HG03439 (cell line): ENCODE results near the gene CNTRL.
A peak's percentile ranks its signal among the peaks of the same experiment; 100 is the strongest.
"Not testable (repeated sequence)": the region's sequence is repeated elsewhere in the genome, so short reads cannot be mapped to it uniquely, and the experiment has no call there.

Experiments
- ATAC-seq: cut with Tn5 transposase; IDR thresholded peaks from one replicate; pipeline ENCODE4 v1.9.1; 2021; ENCODE audit warnings: mild to moderate bottlenecking, moderate library complexity; ENCODE audit not compliant: unreplicated experiment

CNTRL gene

DNA sequence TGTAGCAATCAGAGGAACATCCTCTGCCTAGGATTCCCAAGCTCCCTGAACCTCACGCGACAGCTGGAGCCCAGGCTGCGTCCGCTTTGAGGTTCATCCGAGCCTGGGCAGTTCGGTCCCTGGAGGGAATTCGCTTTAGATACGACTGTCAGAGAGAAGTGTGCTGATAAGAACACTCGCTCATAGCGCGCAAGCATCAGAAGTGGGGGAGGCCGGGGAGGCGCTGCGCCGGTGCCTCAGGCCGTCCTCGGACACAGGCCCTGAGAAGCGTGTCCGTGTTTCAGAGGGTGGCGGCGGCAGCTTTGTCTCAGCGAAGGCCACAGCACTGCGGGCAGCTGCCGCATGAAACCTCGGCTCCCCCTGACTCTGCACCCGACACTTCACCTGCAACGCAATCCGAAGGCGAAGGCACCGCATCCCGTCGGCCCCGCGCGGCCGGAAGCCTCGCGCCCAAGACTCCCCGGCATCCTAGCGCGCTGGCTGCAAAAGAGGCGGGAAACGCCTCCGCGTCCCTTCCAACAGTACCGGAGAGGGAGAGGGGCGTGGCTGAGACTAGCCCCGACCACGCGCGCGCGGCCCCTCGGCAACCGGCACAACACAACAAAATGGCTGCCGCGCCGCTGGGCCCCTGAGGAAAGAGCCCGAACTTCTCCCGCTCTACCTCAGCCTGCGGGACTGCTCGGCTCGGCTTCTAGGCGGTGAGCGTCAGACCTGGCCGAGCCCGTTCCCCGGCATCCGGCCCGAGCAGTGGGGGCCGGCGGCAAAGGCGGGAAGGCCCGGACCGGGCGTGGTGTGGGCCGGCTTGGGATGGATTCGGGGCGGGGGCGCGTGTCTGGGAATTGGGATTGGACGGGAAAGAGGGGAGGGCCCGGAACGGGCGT is at the start of gene CNTRL:
CNTRL (plus strand) TSS at position 586 of the 881 bp plus-strand sequence. CDS start 13,372 bp downstream, outside the sequence.
- peak; percentile 72 for ATAC-seq

- ATAC-seq, result no peak
Measured at GRCh38 chr9:121026260-121026691, 48.5 kb upstream of the CNTRL start.

- ATAC-seq, result no peak
Measured at GRCh38 chr9:121026768-121027167, 48.0 kb upstream of the CNTRL start.

GRCh38 chr9:121028285-121028684 is 46.5 kb upstream of the CNTRL start:
- ATAC-seq, result not testable (repeated sequence)

GRCh38 chr9:121029469-121029868 is 45.3 kb upstream of the CNTRL start:
- ATAC-seq, result no peak

DNA sequence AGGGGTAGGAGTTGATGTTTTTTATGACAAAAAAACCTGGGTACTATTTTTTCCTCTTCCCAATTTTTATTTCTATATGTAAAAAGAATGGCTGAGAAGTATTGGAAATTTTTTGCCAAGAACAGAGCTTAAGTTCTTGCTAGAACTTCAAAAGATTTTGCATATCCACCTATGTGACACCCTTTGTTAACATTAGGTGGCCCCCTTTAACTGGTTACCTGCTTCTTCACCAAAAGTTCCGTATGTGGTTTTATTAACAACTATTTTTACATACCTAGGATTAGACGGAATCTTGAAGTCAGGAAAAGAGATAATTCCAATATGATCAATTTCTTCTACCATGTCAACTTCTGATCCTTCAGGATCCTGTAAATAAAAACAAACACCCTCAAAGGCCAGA is 40.2 kb upstream of the CNTRL start:
- no peak for ATAC-seq

- ATAC-seq, result not testable (repeated sequence)
Measured at GRCh38 chr9:121035717-121036116, 39.0 kb upstream of the CNTRL start.

GRCh38 chr9:121038362-121038761 is 36.4 kb upstream of the CNTRL start:
- no peak for ATAC-seq

DNA sequence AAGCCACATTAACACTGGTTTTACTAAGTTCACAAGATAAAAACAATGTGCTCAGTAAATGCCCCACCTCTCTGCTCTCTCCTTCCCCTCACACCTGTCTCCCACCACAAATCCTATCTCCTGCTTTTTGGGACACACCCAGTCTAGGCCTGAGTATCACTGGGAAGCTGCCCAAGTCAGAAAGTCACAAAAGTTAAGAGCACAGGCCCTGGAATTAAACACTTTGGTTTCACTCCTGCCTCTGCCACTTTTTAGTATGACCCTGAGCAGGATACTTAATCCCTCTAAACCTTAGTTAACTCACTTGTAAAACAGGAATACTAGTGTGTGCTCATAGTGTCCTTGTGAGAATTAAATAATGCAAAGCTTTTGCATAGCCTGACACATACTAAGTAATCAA is 36.0 kb upstream of the CNTRL start:
- no peak for ATAC-seq

GRCh38 chr9:121048175-121048574 is 26.6 kb upstream of the CNTRL start:
- no peak for ATAC-seq

DNA sequence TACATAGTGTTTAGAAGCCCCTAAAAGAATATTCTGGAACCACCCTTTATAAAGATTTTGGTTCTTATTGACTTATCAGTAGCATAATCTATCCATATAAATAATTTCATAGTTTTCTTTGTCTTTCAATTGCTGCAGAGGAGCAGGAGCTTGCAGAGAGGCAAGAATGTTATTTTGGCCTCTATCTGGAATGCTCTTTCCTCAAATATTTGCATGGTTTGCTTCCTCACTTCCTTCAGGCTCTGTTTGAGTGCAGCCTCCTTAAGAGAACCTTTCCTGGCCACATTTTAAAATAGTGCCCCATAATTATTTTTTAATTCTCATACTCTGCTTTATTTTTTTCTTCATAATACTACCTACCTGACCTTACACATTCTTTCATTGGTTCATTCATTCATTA is 26.1 kb upstream of the CNTRL start:
- no peak for ATAC-seq

DNA sequence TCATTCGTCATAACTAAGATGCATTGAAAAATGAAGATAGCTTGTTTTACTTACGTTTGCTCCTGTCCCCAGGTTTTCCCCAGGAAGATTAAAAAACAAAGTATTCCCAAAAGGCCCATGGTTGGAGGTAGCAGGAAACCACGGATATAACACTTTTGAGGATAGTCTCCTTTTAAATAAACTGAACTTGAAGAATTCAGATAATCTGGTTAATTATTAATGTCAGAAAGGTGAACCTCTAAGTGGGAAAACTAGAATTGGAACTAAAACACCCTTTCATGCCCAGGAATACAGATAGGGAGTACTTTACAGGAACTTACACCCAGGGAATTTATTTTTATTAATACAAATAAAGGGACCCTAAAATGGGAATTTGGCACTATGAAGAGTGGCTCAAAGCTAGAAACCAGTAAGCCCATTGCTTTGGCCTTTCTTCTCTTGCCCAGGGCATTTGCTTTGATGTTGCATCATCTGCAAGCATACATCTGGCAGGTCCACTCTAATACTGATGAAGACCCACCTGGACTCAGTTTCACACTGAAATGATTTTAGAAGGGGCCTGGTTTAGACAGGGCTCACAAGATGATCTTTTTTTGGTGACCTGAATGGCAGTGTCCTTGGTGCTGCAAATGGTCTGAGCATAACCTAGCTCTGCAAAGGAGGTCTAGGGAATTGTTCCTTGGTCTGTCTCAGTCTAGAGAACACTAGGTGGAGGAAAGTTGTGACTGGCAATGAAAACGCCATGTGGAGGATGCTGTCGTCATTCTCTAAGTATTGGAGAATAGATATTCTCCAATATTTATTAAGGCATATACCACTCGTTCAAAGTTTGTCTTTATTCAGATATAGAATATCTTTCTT is 24.4 kb upstream of the CNTRL start, which contains the start of gene C5:
C5 (minus strand) TSS at position 148 of the 861 bp plus-strand sequence; CDS start at position 119, 29 bp downstream.
- ATAC-seq, result no peak

DNA sequence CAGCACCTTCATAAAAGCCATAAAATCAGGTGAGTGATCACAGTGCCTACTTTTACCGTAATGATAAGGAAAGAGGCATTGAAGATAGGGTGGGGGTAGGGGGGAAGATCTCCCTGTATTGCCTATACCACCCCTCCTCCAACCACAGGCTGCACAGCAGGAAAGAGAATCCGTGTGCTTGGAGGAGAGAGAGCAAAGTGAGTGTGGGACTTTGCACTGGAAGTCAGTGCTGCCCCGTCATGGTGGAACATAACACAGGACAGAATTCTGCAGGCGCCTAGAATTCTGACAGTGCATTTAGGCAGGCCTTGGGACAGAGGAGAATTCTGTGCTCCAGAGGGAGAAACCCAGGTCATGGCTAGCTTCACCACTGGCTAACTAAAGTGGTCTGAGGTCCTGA is 21.2 kb upstream of the CNTRL start:
- ATAC-seq, result no peak

- ATAC-seq, result no peak
Measured at GRCh38 chr9:121055642-121056143, 19.1 kb upstream of the CNTRL start.

DNA sequence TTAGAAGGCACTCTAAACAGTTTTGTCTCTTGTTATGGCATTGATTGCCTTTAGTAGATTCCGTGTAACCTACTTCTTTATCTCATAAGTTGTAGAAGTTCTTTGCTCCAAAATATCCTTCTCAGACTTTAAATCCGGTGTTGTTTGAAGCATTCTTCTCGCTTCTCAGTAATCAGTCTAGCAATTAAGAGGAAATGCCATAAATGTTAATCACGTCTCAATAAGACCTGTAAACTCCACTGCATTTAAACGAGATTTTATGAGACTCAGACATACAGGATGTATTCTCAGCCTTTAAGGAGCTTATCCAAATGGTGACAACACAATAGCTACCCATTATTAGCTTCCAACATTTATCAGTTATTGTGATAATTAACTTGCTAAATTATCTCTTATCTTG is 16.9 kb upstream of the CNTRL start:
- ATAC-seq, result no peak

GRCh38 chr9:121059513-121059912 is 15.2 kb upstream of the CNTRL start:
- ATAC-seq, result no peak

DNA sequence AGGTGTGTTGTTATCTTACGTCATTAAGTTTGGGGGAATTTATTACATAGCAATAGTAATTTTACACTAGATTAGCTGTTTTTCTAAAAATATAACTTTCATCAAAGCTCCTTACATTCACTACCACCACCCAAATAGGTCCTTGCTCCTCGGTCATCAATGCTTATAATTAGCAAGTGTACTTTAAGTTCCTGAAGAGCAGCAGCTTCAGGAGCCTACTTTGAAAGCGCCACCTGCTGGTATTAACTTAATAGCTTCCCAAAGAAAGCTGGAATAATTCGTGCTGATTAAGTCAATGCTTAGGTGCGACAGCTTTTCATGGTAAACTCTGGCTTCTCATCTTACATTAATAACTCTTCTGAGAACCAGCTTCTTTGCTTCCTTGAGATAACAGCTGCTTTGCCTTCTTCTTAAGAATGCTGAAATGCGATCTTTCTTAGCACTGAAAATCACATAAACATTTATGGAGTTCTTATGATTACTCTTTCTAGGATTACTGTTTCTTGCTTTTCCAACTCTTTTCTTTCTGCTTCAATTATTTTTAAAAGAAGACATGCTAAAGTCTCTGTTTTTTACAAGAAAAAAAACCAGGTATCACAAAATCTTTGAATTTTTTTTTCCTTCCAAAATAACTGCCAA is 14.6 kb upstream of the CNTRL start:
- no peak for ATAC-seq

DNA sequence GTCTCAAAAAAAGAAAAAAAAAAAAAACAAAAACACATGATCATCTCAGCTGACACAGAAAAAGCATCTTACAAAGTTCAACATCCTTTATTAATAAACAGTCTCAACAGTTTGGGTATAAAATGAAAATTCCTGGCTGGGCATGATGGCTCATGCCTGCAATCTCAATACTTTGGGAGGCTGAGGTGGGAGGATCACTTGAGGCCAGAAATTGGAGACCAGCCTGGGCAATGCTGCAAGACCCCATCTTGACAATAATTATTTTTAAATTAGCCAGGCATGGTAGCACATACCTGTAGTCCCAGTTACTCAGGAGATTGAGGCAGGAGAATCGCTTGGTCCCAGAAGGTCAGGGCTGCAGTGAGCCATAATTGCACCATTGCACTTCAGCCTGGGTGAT is 7.9 kb upstream of the CNTRL start:
- no peak for ATAC-seq

DNA sequence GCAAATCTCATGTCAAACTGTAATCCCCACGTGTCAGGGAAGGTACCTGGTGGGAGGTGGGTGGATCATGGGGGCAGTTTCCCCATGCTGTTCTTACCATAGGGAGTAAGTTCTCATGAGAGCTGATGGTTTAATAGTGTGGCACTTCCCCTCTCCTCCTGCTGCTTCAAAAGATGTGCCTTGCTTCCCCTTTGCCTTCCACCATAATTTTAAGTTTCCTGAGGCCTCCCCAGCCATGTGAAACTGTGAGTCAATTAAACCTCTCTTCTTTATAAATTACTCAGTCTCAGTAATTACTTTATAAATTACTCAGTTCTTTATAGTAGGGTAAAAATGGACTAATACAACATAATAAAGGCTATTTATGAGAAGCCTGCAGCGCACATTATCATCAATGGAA is 7.1 kb upstream of the CNTRL start:
- ATAC-seq, result no peak

DNA sequence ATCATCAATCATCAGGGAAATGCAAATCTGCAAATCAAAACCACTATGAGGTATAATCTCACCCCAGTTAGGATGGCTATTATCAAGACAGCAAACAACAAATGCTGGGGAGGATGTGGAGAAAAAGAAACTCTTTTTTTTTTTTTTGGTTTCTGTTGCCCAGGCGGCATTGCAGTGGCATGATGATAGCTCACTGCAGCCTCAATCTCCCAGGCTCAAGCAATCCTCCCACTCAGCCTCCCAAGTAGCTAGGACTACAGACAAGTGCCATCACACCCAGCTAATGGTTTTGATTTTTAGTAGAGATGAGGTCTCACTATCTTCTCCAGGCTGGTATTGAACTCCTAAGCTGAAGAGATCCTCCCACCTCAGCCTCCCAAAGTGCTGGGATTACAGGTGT is 5.4 kb upstream of the CNTRL start:
- ATAC-seq, result no peak

DNA sequence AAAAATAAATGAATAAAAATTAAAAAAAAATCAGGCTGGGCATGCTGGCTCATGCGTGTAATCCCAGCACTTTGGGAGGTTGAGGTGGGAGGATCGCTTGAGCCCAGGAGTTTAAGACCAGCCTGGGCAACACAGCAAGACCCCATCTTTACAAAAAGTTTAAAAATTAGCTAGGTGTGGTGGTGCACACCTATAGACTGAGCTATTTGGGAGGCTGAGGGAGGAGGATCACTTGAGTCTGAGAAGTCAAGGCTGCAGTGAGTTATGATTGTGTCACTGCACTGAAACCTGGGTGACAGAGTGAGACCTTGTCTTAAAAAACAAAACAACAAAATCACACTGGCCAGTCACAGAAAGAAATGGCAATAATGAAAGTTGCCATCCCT is 3.4 kb upstream of the CNTRL start:
- ATAC-seq, result no peak
